ENCODE data around the gene CCDC40. TPM values are rescaled to one million over a fixed set of nuclear protein-coding genes. Genes with fewer than 3 reads are reported as not detected.

Gene CCDC40
- polyA plus RNA-seq, 1 donor, result 5.7 TPM

DNA sequence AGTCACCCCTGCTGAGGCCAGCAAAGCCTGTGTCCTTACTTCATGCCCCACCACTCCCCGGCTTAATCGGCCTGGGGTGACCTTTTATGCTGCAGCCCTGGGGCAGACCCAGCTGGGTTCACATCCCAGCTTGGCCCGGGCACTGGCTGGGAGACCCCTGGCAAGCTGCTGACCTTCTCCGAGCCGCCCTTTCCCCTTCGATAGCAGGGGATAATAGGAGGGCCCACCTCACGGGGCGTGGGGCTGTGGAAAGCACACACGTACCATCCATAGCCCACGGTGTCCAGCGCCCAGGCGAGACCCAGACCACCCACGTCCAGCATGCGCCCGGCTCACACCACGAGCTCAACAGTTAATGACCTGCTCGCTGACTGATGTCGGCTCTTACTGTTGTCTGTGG is 27.6 kb upstream of the CCDC40 start:
- Histone ChIP-seq H3K4me1 (ENCODE audit: control insufficient read depth, insufficient read depth, low read length) (peaks cover 18% of the 10 kb centered on the region), H3K9me3 (ENCODE audit: control insufficient read depth, low read depth, low read length) (peaks cover 9% of the 10 kb centered on the region), H3K27me3 (ENCODE audit: control insufficient read depth, insufficient read depth, low read length) (no peaks in the 10 kb centered on the region), H3K27ac (ENCODE audit: low read length) (no peak overlapping the region), H3K36me3 (ENCODE audit: control insufficient read depth, insufficient read depth, low read length) (peaks cover 42% of the 10 kb centered on the region), H3K4me3 (ENCODE audit: low read length) (no peak overlapping the region)
- WGBS (ENCODE audit: insufficient coverage, low lambda C conversion rate), result no CpG with 5 or more reads among the region's 18 CpGs
- no peak for DNase-seq

GRCh38 chr17:80009391-80010282 is 26.8 kb upstream of the CCDC40 start:
- no peak overlapping the region for H3K27ac ChIP-seq (ENCODE audit: low read length)
- no peak overlapping the region for H3K4me3 ChIP-seq (ENCODE audit: low read length)
- no peak for DNase-seq
- no peaks in the 10 kb centered on the region for H3K27me3 ChIP-seq (ENCODE audit: control insufficient read depth, insufficient read depth, low read length)
- peaks cover 6% of the 10 kb centered on the region for H3K9me3 ChIP-seq (ENCODE audit: control insufficient read depth, low read depth, low read length)
- peaks cover 42% of the 10 kb centered on the region for H3K36me3 ChIP-seq (ENCODE audit: control insufficient read depth, insufficient read depth, low read length)
- no CpG with 5 or more reads among the region's 34 CpGs for WGBS (ENCODE audit: insufficient coverage, low lambda C conversion rate)
- peaks cover 18% of the 10 kb centered on the region for H3K4me1 ChIP-seq (ENCODE audit: control insufficient read depth, insufficient read depth, low read length)

- WGBS (ENCODE audit: insufficient coverage, low lambda C conversion rate), result no CpG with 5 or more reads among the region's 33 CpGs
These were observed 26.1 kb upstream of the CCDC40 start for GRCh38 chr17:80010283-80010858.

GRCh38 chr17:80011989-80012555 is 24.4 kb upstream of the CCDC40 start:
- H3K4me3 ChIP-seq (ENCODE audit: low read length), result no peak overlapping the region
- H3K27ac ChIP-seq (ENCODE audit: low read length), result no peak overlapping the region
- H3K27me3 ChIP-seq (ENCODE audit: control insufficient read depth, insufficient read depth, low read length), result no peaks in the 10 kb centered on the region
- H3K4me1 ChIP-seq (ENCODE audit: control insufficient read depth, insufficient read depth, low read length), result peaks cover 5% of the 10 kb centered on the region
- peaks cover 6% of the 10 kb centered on the region for H3K9me3 ChIP-seq (ENCODE audit: control insufficient read depth, low read depth, low read length)
- H3K36me3 ChIP-seq (ENCODE audit: control insufficient read depth, insufficient read depth, low read length), result peaks cover 41% of the 10 kb centered on the region
- 92% methylated on average over 2 of the region's 10 CpGs for WGBS (ENCODE audit: insufficient coverage, low lambda C conversion rate)
- DNase-seq, result no peak

More at GRCh38 chr17:80010283-80010858, 26.1 kb upstream of the CCDC40 start:
- Histone ChIP-seq H3K27me3 (ENCODE audit: control insufficient read depth, insufficient read depth, low read length) (no peaks in the 10 kb centered on the region), H3K36me3 (ENCODE audit: control insufficient read depth, insufficient read depth, low read length) (peaks cover 43% of the 10 kb centered on the region), H3K27ac (ENCODE audit: low read length) (no peak overlapping the region), H3K9me3 (ENCODE audit: control insufficient read depth, low read depth, low read length) (peaks cover 6% of the 10 kb centered on the region), H3K4me3 (ENCODE audit: low read length) (no peak overlapping the region), H3K4me1 (ENCODE audit: control insufficient read depth, insufficient read depth, low read length) (peaks cover 16% of the 10 kb centered on the region)
- DNase-seq, result no peak

DNA sequence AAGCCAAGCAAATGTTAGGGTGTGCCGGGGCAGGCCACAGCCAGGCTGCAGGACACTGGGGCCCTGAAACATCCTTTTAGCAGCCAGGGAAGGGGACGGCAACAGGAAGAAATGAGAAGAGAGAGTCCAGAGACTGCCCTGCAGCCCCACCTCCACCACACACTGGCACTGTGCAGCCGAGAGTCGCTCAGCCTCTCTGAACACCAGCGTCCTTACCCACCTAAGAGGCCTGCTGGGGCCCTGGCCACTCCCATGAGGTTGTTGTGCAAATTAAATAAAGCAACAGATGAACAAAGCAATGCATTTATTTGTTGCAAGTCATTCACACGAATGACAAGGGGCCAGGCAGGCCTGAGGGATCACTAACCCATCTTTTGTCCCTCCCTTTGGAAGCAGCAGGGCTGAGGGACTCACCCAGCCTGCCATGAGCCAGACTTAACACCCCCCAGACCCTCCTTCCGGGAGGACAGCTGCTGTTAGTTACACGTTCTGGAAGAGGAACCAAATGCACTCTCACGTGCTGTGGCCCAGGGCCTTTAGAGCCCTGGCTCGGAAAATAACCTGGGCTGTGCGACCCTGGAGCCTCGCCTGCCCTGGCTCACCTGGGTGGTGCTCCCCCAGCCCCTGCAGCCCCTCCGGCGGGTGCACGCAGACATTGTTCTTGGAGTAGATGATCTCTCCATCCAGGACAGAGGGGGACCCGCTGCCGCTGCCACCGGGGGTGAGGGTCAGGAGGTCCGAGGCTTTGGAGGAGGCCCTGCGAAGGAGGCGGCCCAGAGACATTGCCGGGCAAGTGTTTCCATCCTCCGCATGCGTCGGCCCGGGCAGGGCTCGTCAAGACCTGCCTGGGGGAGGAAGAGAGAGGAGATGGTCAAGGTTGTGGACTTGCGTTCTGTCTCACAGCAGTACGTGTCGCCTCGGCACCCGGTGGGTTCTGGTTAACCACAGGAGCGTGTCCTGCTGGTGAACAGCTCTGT is 23.4 kb upstream of the CCDC40 start:
- Histone ChIP-seq H3K4me3 (ENCODE audit: low read length) (no peak overlapping the region), H3K9me3 (ENCODE audit: control insufficient read depth, low read depth, low read length) (peaks cover 6% of the 10 kb centered on the region), H3K27me3 (ENCODE audit: control insufficient read depth, insufficient read depth, low read length) (no peaks in the 10 kb centered on the region), H3K4me1 (ENCODE audit: control insufficient read depth, insufficient read depth, low read length) (peaks cover 5% of the 10 kb centered on the region), H3K27ac (ENCODE audit: low read length) (no peak overlapping the region), H3K36me3 (ENCODE audit: control insufficient read depth, insufficient read depth, low read length) (peaks cover 41% of the 10 kb centered on the region)
- no peak for DNase-seq
- no CpG with 5 or more reads among the region's 33 CpGs for WGBS (ENCODE audit: insufficient coverage, low lambda C conversion rate)

- WGBS (ENCODE audit: insufficient coverage, low lambda C conversion rate), result no CpG with 5 or more reads among the region's 18 CpGs
- Histone ChIP-seq H3K4me1 (ENCODE audit: control insufficient read depth, insufficient read depth, low read length) (peaks cover 9% of the 10 kb centered on the region), H3K27ac (ENCODE audit: low read length) (no peak overlapping the region), H3K4me3 (ENCODE audit: low read length) (no peak overlapping the region), H3K36me3 (ENCODE audit: control insufficient read depth, insufficient read depth, low read length) (peaks cover 13% of the 10 kb centered on the region), H3K9me3 (ENCODE audit: control insufficient read depth, low read depth, low read length) (no peaks in the 10 kb centered on the region), H3K27me3 (ENCODE audit: control insufficient read depth, insufficient read depth, low read length) (no peaks in the 10 kb centered on the region)
- DNase-seq, result no peak
These were observed 19.0 kb upstream of the CCDC40 start for GRCh38 chr17:80017226-80018010.

GRCh38 chr17:80018917-80019651 is 17.4 kb upstream of the CCDC40 start:
- Histone ChIP-seq H3K27ac (ENCODE audit: low read length) (peak overlapping the region; percentile 56), H3K4me1 (ENCODE audit: control insufficient read depth, insufficient read depth, low read length) (peaks cover 18% of the 10 kb centered on the region), H3K9me3 (ENCODE audit: control insufficient read depth, low read depth, low read length) (no peaks in the 10 kb centered on the region), H3K4me3 (ENCODE audit: low read length) (no peak overlapping the region), H3K36me3 (ENCODE audit: control insufficient read depth, insufficient read depth, low read length) (peaks cover 2% of the 10 kb centered on the region), H3K27me3 (ENCODE audit: control insufficient read depth, insufficient read depth, low read length) (no peaks in the 10 kb centered on the region)
- WGBS (ENCODE audit: insufficient coverage, low lambda C conversion rate), result 100% methylated on average over 1 of the region's 21 CpGs
- DNase-seq, result peak in 1 of 2 donors; percentile 36

- no peaks in the 10 kb centered on the region for H3K27me3 ChIP-seq (ENCODE audit: control insufficient read depth, insufficient read depth, low read length)
- WGBS (ENCODE audit: insufficient coverage, low lambda C conversion rate), result 63% methylated on average over 1 of the region's 2 CpGs
- peaks cover 2% of the 10 kb centered on the region for H3K36me3 ChIP-seq (ENCODE audit: control insufficient read depth, insufficient read depth, low read length)
- no peak overlapping the region for H3K27ac ChIP-seq (ENCODE audit: low read length)
- H3K4me1 ChIP-seq (ENCODE audit: control insufficient read depth, insufficient read depth, low read length), result peaks cover 37% of the 10 kb centered on the region
- no peak overlapping the region for H3K4me3 ChIP-seq (ENCODE audit: low read length)
- H3K9me3 ChIP-seq (ENCODE audit: control insufficient read depth, low read depth, low read length), result no peaks in the 10 kb centered on the region
- no peak for DNase-seq
These were observed 14.8 kb upstream of the CCDC40 start for GRCh38 chr17:80021600-80021999.

All from large intestine (tissue), 3 donors.